HG02759 (cell line): ENCODE data around the gene ODF2.

Experiments
- ATAC-seq: cut with Tn5 transposase; IDR thresholded peaks from one replicate; pipeline ENCODE4 v1.9.1; 2021; ENCODE audit warnings: mild to moderate bottlenecking, moderate library complexity; ENCODE audit not compliant: unreplicated experiment

Gene ODF2

DNA sequence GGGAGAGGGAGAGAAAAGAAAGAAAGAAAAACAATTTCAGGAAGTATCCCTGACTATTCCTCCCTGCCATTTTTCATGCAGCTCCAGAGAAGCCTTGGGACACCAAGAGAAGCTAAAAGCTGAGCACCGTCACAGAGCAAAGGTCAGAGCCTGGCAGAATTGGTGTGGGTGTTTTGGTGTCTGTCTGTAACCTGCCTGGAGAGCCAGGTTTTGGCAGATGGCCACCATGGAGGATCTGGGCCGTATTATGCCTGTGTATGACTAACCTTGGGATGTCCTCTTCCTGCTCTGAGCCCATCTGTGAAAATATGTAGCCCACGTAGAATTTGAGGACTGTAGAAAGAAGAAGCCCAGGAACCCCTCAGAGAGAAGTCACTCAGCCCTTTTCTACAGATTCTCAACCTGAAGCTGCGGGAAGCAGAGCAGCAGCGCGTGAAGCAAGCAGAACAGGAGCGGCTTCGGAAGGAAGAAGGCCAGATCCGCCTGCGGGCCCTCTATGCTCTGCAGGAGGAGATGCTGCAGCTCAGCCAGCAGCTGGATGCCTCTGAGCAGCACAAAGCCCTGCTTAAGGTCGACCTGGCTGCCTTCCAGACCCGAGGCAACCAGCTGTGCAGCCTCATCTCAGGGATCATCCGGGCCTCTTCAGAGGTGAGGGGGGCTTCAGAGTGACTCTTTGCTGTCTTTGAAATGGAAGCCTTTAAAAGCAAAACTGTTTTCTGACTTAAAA is 67.6 kb downstream of the ODF2 start:
- ATAC-seq, result no peak

DNA sequence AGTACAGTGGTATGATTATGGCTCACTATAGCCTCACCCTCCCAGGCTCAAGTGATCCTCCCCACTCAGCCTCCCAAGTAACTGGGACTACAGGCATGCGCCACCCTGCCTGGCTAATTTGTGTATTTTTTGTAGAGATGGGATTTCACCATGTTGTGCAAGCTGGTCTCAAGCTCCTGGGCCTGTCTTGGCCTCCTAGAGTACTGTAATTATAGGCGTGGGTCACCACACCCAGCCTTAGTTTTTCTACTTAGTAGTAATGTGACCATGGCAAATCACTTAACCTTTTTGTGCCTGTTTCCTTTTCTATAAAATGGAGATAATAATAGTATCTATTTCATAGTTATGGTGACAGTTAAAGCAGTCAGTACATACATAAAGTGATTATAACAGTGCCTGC is 70.9 kb downstream of the ODF2 start:
- ATAC-seq, result no peak

DNA sequence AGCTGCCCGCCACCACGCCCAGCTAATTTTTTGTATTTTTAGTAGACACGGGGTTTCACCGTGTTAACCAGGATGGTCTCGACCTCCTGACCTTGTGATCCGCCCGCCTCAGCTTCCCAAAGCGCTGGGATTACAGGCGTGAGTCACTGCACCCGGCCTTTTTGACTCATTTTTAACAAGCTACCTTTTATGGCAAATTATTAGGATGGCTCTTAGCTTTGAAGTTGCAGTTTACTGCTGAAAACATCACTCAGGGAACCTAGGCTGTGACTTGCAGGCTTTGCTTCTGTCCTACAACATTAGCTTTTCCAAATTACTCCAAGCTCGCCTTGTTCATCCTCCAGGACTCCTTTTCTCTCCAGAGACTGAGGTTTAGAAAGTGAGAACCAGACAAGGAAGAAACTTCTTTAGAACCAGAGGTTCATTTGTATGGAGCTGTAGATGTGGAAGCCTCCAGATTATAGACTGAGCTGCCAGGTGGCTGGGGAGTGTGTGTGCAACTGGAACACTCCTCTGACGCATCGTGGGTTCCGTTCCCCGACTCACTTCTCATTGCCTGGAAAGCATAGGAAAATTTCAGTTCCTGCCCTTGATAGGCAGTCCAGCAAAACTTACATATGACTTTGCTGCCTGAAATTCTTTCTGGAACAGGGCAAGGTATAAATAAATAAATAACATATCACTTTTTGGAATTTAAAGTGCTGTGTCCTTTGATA is 72.8 kb downstream of the ODF2 start:
- no peak for ATAC-seq

DNA sequence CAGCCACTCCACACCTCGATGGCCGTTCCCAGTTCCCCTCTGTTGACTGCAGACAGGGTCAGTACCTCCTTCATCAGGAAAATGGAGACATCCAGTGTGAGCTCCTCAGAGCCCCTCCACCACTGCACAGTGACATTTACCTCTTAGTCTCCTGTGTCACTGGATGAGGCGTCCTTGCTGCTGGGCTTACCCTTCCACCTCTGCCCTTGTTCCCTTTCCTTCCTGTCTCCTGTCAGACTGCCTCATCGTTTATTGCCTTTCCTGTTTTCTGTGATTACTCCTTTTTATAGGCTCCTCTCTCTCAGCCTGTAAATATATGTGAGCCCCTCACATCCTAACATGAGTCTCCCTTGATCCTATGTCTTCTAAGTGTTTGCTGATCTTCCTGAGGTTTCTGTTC is 73.4 kb downstream of the ODF2 start:
- no peak for ATAC-seq

DNA sequence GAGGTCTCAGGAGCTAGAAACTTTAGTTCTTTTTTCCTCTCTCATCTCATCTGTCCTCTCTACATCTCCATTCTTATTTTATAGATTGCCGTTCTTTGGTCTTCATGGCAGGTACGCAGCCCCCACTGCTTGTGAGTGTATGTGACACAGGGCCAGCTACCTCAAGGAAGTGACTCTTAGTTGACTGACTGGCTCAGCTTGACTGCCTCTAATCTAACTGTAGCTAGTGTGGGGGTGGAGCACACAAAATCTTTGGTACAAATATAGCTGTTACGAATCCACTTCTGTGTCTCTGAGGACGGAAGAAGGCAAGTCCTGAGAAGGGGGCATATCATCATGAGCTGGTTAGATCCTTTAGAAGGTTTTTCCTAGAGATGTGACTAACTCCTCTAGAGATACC is 76.8 kb downstream of the ODF2 start:
- ATAC-seq, result no peak

DNA sequence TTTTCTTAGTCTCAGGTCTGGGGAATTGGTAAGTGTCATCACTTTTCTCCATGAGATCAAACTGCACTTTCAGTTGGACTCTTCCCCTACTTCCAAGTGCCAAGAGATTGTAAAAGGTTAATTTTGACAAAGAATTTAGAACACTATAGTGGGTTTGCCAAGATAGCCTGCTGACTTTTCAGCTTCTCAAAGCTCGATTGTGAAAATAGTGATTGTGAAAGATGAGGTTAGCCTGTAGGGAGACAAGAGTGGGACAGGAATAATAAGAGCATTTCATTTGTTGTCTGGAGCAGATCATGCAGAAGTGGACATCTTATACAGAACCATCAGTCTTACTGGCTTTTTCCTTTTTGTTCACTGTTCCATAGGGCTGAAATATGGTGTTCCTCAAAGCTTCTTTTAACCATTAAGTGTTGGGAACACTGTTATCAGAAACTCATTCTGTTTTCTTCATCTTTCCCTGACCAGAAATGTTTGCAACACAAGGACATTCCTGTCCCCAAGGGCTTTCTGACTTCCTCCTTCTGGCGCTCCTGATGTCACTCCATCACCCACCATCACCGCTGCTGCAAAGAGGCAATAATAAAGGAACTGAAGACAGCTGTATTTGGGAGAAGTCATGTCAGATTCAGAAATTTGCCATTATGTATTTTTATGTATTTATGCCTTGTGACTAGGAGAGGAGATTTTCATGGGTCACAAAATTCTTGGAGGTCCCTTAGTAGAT is 85.0 kb downstream of the ODF2 start:
- no peak for ATAC-seq

DNA sequence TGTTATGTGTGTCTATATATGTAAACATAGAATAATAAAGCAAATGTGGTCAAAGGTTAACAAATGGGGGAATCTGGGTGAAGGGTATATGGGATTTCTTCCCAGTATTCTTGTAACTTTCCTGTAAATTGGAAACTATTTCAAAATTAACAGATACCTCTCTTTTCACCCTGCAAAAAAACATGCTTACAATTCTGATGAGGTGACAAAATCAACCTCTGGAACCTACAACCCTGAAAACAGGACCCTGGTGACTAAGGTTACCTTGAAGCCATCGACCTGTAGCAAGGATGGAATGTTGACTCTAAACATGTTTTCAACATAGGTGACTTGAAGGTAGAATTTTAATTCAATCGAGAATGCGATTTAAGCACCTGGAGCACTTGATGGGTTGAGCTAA is 90.7 kb downstream of the ODF2 start:
- ATAC-seq, result no peak

DNA sequence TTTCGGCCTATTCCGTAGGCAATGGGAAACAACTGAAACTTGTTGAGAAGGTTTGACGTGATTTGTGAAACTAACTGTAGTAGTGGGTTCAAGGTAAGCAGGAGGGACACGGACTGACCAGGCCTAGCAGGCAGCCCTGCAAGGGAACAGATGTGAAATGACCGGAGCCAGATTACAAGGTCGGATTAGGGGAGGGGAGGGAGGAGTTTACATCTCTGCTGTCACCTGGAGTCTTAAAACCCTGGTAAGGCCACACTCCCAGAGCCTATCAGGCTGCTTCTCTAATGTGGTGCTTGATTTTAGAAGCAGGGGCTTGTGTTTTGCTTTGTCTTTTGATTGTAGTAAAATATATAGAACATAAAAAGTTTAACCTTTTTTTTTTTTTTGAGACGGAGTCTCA is 93.1 kb downstream of the ODF2 start:
- ATAC-seq, result no peak

DNA sequence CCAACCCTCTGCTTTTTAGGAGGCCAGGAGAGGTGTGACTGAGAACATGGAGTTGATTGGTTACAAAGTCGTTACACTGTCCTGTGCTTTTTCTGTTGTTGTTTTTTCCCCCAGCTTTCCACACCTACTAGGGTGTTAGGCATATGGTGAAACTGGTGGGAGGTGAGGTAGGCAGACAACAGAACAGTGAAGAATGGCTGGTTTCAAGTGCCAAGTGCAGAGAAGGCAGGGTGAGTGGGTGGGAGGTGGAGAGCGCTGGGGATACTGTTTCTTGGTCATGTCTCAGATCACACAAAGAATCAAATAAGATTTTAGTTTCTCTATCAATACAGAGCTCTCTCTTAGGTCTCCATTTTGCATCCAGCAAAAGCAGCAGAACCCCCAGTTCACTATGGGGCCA is 94.4 kb downstream of the ODF2 start:
- ATAC-seq, result no peak
